OCI-LY1 (cell line): ENCODE results near the gene ERBB4.

Experiments used
- H2AFZ ChIP-seq: fragments of 200-600 bp; sonication (generic), shearing (Covaris generic); 2 replicates; pipeline ENCODE4 v1.6.0; 2014; ENCODE audit warnings: antibody characterized with exemption, mild to moderate bottlenecking, low read length
- H3F3A ChIP-seq: fragments of 200-600 bp; sonication (generic), shearing (Covaris generic); 2 replicates; pipeline ENCODE4 v1.6.0; 2014; ENCODE audit warnings: mild to moderate bottlenecking, antibody characterized with exemption, low read length, moderate library complexity; ENCODE audit not compliant: insufficient read depth
- H3K27ac ChIP-seq: fragments of 200-600 bp; sonication (generic); 2 replicates; pipeline ENCODE4 v1.5.1; 2014; ENCODE audit warnings: low read length, mixed run types, mild to moderate bottlenecking, low read depth; ENCODE audit not compliant: poor library complexity, severe bottlenecking
- H3K27me3 ChIP-seq: fragments of 200-600 bp; sonication (generic); 2 replicates; pipeline ENCODE4 v1.6.0; 2014; ENCODE audit warnings: antibody characterized with exemption, mild to moderate bottlenecking, low read length, moderate library complexity; ENCODE audit not compliant: insufficient read depth
- H3K36me3 ChIP-seq: fragments of 200-600 bp; sonication (generic); 2 replicates; pipeline ENCODE4 v1.6.1; 2014; ENCODE audit warnings: mild to moderate bottlenecking, antibody characterized with exemption, low read length, moderate library complexity, mixed read lengths; ENCODE audit not compliant: insufficient read depth
- H3K4me1 ChIP-seq: fragments of 200-600 bp; sonication (generic); 2 replicates; pipeline ENCODE4 v1.5.1; 2014; ENCODE audit warnings: mild to moderate bottlenecking, low read length, moderate library complexity; ENCODE audit not compliant: insufficient read depth, severe bottlenecking
- H3K4me2 ChIP-seq: fragments of 200-600 bp; sonication (generic), shearing (Covaris generic); 2 replicates; pipeline ENCODE4 v1.6.1; 2014; ENCODE audit warnings: low read length
- H3K4me3 ChIP-seq: fragments of 200-600 bp; sonication (generic); 2 replicates; pipeline ENCODE4 v1.5.1; 2014; ENCODE audit warnings: low read length, low read depth, mild to moderate bottlenecking, mixed read lengths; ENCODE audit not compliant: poor library complexity, severe bottlenecking
- H3K79me2 ChIP-seq: fragments of 200-600 bp; shearing (Covaris generic); 2 replicates; pipeline ENCODE4 v1.6.1; 2016; ENCODE audit warnings: mixed run types, low read length, mixed read lengths; ENCODE audit not compliant: insufficient read depth
- H3K9ac ChIP-seq: fragments of 200-600 bp; sonication (generic), shearing (Covaris generic); 2 replicates; pipeline ENCODE4 v1.6.1; 2014; ENCODE audit warnings: mild to moderate bottlenecking, low read length, mixed read lengths
- H3K9me2 ChIP-seq: fragments of 200-600 bp; sonication (generic), shearing (Covaris generic); 2 replicates; pipeline ENCODE4 v1.6.1; 2014; ENCODE audit warnings: low read depth, mild to moderate bottlenecking, low read length, mixed read lengths
- H3K9me3 ChIP-seq: fragments of 200-600 bp; shearing (Covaris generic); 2 replicates; pipeline ENCODE4 v1.6.1; 2014; ENCODE audit warnings: low read length, mixed read lengths
- H4K20me1 ChIP-seq: fragments of 200-600 bp; sonication (generic), shearing (Covaris generic); 2 replicates; pipeline ENCODE4 v1.6.0; 2016; ENCODE audit warnings: mild to moderate bottlenecking, low read length; ENCODE audit not compliant: insufficient read depth
- CTCF ChIP-seq: fragments of 200-600 bp; sonication (generic), shearing (Covaris generic); IDR thresholded peaks from 2 replicates; pipeline ENCODE4 v1.5.1; 2017; ENCODE audit warnings: mild to moderate bottlenecking, antibody characterized with exemption, low read length, moderate library complexity, mixed read lengths
- EZH2 ChIP-seq: fragments of 200-600 bp; sonication (generic), shearing (Covaris generic); IDR thresholded peaks from 2 replicates; pipeline ENCODE4 v1.8.0; 2017; ENCODE audit warnings: borderline replicate concordance, mixed run types, mild to moderate bottlenecking, antibody characterized with exemption, low read length, moderate library complexity, mixed read lengths

Gene ERBB4

GRCh38 chr2:212223696-212224095, 314.9 kb downstream of the ERBB4 start:
- no peak for TF ChIP-seq CTCF

GRCh38 chr2:212213191-212213590, 325.4 kb downstream of the ERBB4 start:
- Histone ChIP-seq H3K4me1 (no peaks in the 10 kb centered on the region), H3K27ac (no peak overlapping the region), H3F3A (no peaks in the 10 kb centered on the region), H4K20me1 (no peaks in the 10 kb centered on the region), H3K9me3 (no peaks in the 10 kb centered on the region), H3K9ac (no peak overlapping the region), H3K9me2 (no peaks in the 10 kb centered on the region), H3K79me2 (no peaks in the 10 kb centered on the region), H3K4me2 (no peak overlapping the region), H2AFZ (no peak overlapping the region), H3K36me3 (no peaks in the 10 kb centered on the region), H3K4me3 (no peak overlapping the region), H3K27me3 (no peaks in the 10 kb centered on the region)
- TF ChIP-seq CTCF (no peak), EZH2 (no peak)

More at GRCh38 chr2:212223696-212224095, 314.9 kb downstream of the ERBB4 start:
- H3F3A ChIP-seq, result no peaks in the 10 kb centered on the region
- no peak overlapping the region for H3K27ac ChIP-seq
- H3K27me3 ChIP-seq, result no peaks in the 10 kb centered on the region
- H3K4me3 ChIP-seq, result no peak overlapping the region
- H3K4me1 ChIP-seq, result no peaks in the 10 kb centered on the region
- H4K20me1 ChIP-seq, result no peaks in the 10 kb centered on the region
- H3K36me3 ChIP-seq, result no peaks in the 10 kb centered on the region
- H3K9me3 ChIP-seq, result no peaks in the 10 kb centered on the region
- no peaks in the 10 kb centered on the region for H3K9me2 ChIP-seq
- H2AFZ ChIP-seq, result no peak overlapping the region
- H3K79me2 ChIP-seq, result no peaks in the 10 kb centered on the region
- H3K9ac ChIP-seq, result no peak overlapping the region
- no peak overlapping the region for H3K4me2 ChIP-seq

GRCh38 chr2:212208467-212208866, 330.1 kb downstream of the ERBB4 start:
- Histone ChIP-seq H3F3A (no peaks in the 10 kb centered on the region), H3K4me1 (no peaks in the 10 kb centered on the region), H4K20me1 (no peaks in the 10 kb centered on the region)

More at GRCh38 chr2:212208467-212208866, 330.1 kb downstream of the ERBB4 start:
- no peaks in the 10 kb centered on the region for H3K9me2 ChIP-seq
- H3K36me3 ChIP-seq, result no peaks in the 10 kb centered on the region
- no peaks in the 10 kb centered on the region for H3K9me3 ChIP-seq
- no peaks in the 10 kb centered on the region for H3K79me2 ChIP-seq
- no peak overlapping the region for H3K9ac ChIP-seq
- H2AFZ ChIP-seq, result no peak overlapping the region
- no peak overlapping the region for H3K4me3 ChIP-seq
- no peaks in the 10 kb centered on the region for H3K27me3 ChIP-seq
- no peak overlapping the region for H3K4me2 ChIP-seq
- H3K27ac ChIP-seq, result no peak overlapping the region
- TF ChIP-seq CTCF, result no peak
- no peak for TF ChIP-seq EZH2
